ENCODE data around the gene PKD2.
A peak's percentile ranks its signal among the peaks of the same experiment; 100 is the strongest.

The PKD2 gene

DNA sequence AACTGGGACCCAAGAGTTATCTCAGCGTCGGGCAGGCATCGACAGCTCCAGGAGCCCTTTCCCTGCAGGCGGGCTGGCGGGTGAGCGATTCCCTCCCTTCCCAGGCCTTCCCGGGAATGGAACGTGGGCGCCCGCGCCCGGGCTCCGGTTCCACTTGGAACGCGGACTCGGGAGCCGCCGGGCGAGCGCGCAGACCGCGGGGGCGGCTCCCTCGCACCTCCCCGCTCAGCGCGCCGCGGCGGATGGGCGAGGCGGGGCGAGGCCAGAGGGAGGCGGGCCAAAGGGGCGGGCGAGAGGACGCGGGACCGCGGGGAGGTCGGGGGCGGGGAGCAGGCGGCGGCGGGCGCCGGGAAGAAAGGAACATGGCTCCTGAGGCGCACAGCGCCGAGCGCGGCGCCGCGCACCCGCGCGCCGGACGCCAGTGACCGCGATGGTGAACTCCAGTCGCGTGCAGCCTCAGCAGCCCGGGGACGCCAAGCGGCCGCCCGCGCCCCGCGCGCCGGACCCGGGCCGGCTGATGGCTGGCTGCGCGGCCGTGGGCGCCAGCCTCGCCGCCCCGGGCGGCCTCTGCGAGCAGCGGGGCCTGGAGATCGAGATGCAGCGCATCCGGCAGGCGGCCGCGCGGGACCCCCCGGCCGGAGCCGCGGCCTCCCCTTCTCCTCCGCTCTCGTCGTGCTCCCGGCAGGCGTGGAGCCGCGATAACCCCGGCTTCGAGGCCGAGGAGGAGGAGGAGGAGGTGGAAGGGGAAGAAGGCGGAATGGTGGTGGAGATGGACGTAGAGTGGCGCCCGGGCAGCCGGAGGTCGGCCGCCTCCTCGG is at the start of gene PKD2:
PKD2 (plus strand) TSS at position 332 of the 818 bp plus-strand sequence; CDS start at position 431, 99 bp downstream.
- DNase-seq = peak; percentile 62 to 67

DNA sequence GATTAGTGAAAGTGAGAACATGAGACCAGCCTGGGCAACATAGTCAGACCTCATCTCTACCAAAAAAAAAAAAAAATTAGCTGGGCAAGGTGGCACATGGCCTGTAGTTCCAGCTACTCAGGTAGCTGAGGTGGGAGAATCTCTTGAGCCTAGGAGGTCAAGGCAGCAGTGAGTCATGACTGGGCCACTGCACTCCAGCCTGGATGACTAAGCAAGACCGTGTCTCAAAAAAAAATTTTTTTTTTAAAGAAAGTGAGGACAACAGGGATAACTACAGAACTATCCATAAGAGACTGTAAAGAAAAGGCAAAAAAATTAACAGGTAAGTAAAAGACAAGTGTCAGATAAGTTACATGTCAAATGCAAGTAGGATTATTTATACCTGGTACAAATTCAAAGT is 45.4 kb upstream of the PKD2 start:
- DNase-seq = no peak

- DNase-seq = no peak
Observed at GRCh38 chr4:87962398-87963146, 44.9 kb upstream of the PKD2 start.

DNA sequence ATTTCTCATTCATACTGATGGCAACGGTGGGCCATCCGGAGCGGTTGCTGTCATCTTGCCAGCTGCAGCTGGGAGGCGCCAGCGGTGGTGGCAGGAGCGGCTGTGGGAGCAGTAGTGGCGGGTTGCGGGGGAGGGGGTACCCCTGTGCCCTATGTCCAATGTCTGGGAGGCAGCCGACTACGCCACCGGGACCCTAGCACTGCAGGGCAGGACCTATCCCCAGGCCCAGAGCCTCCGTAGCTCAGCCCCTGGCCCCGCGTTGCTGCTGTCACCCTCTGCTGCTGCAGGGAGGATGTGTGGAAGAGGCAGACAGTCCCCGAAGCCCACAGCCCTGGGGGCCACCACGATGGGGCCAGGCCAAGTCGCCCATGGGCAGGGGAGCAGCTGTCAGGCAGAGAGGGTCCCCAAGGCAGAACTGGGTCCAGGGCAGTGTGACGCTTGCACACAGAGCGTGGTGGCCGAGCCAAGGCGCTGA is 41.9 kb upstream of the PKD2 start:
- DNase-seq = no peak

- no peak for DNase-seq
Observed at GRCh38 chr4:87966095-87966496, 41.3 kb upstream of the PKD2 start.

- DNase-seq = no peak
Observed at GRCh38 chr4:87967193-87967592, 40.2 kb upstream of the PKD2 start.

- DNase-seq = no peak
Observed at GRCh38 chr4:87970121-87970520, 37.3 kb upstream of the PKD2 start.

- no peak for DNase-seq
Observed at GRCh38 chr4:87971866-87972265, 35.6 kb upstream of the PKD2 start.

- peak in 1 of 2 donors; percentile 23 for DNase-seq
Observed at GRCh38 chr4:87973283-87974169, 33.9 kb upstream of the PKD2 start.

DNA sequence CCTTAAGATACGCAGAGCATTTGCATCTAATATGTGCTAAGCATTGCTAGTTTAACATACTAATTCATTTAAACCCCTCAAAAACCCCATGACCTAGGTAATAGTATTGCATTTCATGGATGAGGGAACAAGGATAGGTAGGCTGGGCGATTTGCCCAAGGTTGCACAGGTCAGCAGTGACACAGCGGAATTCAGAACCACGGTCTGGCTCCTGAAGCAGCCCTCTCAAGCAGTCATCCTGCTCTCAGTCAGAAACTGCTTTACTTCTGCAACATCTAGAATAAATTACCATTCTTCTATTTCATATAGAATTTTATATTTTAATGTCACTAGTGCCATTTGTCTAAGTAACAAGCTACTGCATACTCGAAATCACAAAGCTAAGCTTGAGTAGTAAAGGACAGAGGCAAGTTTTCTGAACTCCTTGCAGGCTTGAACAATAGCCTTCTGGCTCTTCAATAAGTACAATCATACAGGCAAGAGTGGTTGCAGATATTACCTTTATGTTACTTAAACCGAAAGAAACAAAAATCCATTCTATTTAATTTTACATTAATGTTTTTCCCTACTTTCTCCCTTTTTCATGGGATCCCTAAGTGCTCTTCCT is 32.5 kb upstream of the PKD2 start:
- DNase-seq = no peak

- DNase-seq = peak in 1 of 2 donors; percentile 4
Observed at GRCh38 chr4:87975466-87975865, 32.0 kb upstream of the PKD2 start, which contains the start of gene SPP1. TSS of gene SPP1 (plus strand) at chr4:87975714. CDS start at chr4:87976896, 1,182 bp downstream.

DNA sequence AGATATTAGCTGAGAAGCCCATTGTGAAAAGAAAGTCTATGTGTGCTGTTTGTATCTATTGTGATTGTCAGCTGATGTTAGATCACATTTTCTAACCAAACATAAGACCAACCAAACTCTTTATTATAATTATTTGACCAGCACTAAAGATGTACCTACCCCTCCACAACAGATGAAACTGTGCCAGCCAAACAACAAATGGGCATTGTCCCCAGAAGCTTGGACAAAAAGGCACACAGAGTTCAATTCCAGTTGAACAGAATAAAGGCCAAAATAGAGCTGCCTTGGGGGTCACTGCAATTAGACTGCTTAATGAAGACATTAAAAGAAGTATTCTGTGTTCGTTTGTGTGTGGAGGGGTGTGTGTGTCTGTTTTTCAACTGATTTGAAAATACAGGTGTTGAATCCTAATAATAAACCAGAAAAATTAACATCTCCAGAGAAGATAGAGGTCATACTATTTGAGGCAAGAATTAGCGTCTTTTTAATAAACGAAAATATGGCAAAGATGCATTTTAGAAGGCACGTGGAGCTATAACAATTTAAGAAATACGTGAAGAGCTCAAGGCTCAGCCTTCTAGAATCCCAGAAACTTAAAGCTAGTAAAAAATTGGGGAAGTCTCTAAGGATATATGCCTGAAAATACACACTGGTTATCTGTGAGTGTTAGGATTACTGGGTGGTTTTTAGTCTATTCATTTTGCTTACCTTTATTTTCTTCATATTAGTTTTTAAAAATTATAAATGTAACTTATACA is 29.7 kb upstream of the PKD2 start:
- no peak for DNase-seq

- no peak for DNase-seq
Observed at GRCh38 chr4:87978681-87979080, 28.8 kb upstream of the PKD2 start.

GRCh38 chr4:87979810-87980209 is 27.6 kb upstream of the PKD2 start:
- DNase-seq = no peak

- DNase-seq = no peak
Observed at GRCh38 chr4:87981486-87981885, 25.9 kb upstream of the PKD2 start.

GRCh38 chr4:87982036-87982435 is 25.4 kb upstream of the PKD2 start:
- DNase-seq = no peak

- no peak for DNase-seq
Observed at GRCh38 chr4:87982446-87983010, 24.9 kb upstream of the PKD2 start.

GRCh38 chr4:87983996-87984395 is 23.4 kb upstream of the PKD2 start:
- DNase-seq = no peak

- peak in 1 of 2 donors; percentile 14 for DNase-seq
Observed at GRCh38 chr4:87985097-87985886, 22.1 kb upstream of the PKD2 start.

DNA sequence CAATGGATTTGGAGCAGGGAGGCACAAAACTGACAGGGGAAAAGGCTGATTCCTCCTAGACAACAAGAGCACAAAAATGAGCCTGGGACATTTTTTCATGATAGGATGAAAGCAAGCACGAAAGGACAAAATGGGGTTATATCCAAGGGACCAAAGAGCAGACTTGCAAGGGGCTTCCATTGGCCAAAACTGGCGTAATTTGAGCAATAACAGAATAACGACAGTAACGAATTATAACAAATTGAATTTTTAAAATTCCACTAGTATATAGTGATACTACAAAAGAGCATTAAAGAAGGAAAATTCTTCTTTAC is 21.6 kb upstream of the PKD2 start:
- DNase-seq = no peak

DNA sequence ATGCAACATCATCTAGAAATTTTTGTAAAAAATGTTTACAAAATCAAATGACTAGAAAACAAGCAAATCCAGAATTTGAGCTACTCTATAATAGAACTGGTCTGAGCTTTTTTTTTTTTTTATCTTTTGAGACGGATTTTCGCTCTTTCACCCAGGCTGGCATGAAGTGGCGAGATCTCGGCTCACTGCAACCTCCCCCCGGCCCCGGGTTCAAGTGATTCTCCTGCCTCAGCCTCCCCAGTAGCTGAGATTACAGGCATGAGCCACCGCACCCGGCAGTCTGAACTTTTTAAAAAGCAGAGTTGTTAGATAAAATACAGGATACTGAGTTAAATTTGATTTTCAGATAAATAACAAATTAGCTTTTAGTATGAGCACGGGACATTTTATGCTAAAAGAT is 20.9 kb upstream of the PKD2 start:
- no peak for DNase-seq
